Adrenal gland (tissue), 5 donors: Measurements from ENCODE around the gene ZWILCH.

Source experiments
- CTCF ChIP-seq, 6 experiments: fragments of 450-650 bp in 4 of 6; fragments of 200-600 bp in 2 of 6; sonication (generic) in 1 of 6; IDR thresholded peaks; 1 replicate in 5 of 6; 2 replicates in 1 of 6; pipeline versions ENCODE4 v1.5.1 to v1.8.0; 2016 to 2021; ENCODE audit warnings: antibody characterized with exemption in 6 of 6, mild to moderate bottlenecking in 2 of 6, moderate library complexity in 1 of 6
- POLR2A ChIP-seq, 2 donors: fragments of 450-650 bp; IDR thresholded peaks; one replicate each; pipeline ENCODE4 v1.6.1; 2017; ENCODE audit warnings: antibody characterized with exemption in 2 of 2, mild to moderate bottlenecking in 2 of 2, moderate library complexity in 1 of 2
- donor health status: DM: no; HTN: no; CAD: no.

- TF ChIP-seq CTCF (IDR thresholded peaks at IDR 0.05) = no peak
- TF ChIP-seq POLR2A (IDR thresholded peaks at IDR 0.05) = no peak
Observed at GRCh38 chr15:66581972-66582537, 76.9 kb downstream of the ZWILCH start.
